SU-DHL-6 (cell line): ENCODE data around the gene SERPINB6.

Experiments
- H2AFZ ChIP-seq: fragments of 200-600 bp; sonication (generic); 2 replicates; pipeline ENCODE4 v1.6.1; 2014; ENCODE audit warnings: low read depth, mild to moderate bottlenecking, moderate library complexity, mixed read lengths, antibody characterized with exemption, low read length; ENCODE audit not compliant: severe bottlenecking
- H3F3A ChIP-seq: fragments of 200-600 bp; shearing (Covaris generic); 2 replicates; pipeline ENCODE4 v1.6.0; 2016; ENCODE audit warnings: antibody characterized with exemption, mild to moderate bottlenecking; ENCODE audit not compliant: insufficient read depth
- H3K27ac ChIP-seq: fragments of 200-600 bp; sonication (generic); 2 replicates; pipeline ENCODE4 v1.5.1; 2016; ENCODE audit warnings: low read depth, mild to moderate bottlenecking, low read length, moderate library complexity, mixed read lengths
- H3K27me3 ChIP-seq: fragments of 200-600 bp; sonication (generic), shearing (Covaris generic); 2 replicates; pipeline ENCODE4 v1.6.0; 2014; ENCODE audit warnings: mild to moderate bottlenecking, low read length
- H3K36me3 ChIP-seq: fragments of 200-600 bp; sonication (generic); 2 replicates; pipeline ENCODE4 v1.6.1; 2014; ENCODE audit warnings: mild to moderate bottlenecking, low read length, mixed read lengths
- H3K4me2 ChIP-seq: fragments of 300-600, 200-600 bp; shearing (Covaris generic), sonication (generic); 2 replicates; pipeline ENCODE4 v1.6.0; 2014; ENCODE audit warnings: low read length, low read depth, mild to moderate bottlenecking; ENCODE audit not compliant: poor library complexity, severe bottlenecking
- H3K4me3 ChIP-seq: fragments of 200-600 bp; sonication (generic); 2 replicates; pipeline ENCODE4 v1.5.1; 2014; ENCODE audit warnings: antibody characterized with exemption, low read length, mild to moderate bottlenecking, mixed read lengths; ENCODE audit not compliant: insufficient read depth, poor library complexity, severe bottlenecking
- H3K79me2 ChIP-seq: fragments of 200-600 bp; sonication (generic); 2 replicates; pipeline ENCODE4 v1.6.1; 2014; ENCODE audit warnings: mild to moderate bottlenecking, low read length, moderate library complexity; ENCODE audit not compliant: insufficient read depth
- H3K9ac ChIP-seq: fragments of 200-600 bp; sonication (generic); 2 replicates; pipeline ENCODE4 v1.7.0; 2014; ENCODE audit warnings: mild to moderate bottlenecking, low read length
- H3K9me2 ChIP-seq: fragments of 200-600 bp; sonication (generic); replicated peaks from 2 replicates; pipeline ENCODE4 v1.6.1; 2014; ENCODE audit warnings: low read length; ENCODE audit not compliant: insufficient read depth
- H3K9me3 ChIP-seq: fragments of 200-600 bp; sonication (generic); 2 replicates; pipeline ENCODE4 v1.6.1; 2014; ENCODE audit warnings: low read length, mixed read lengths; ENCODE audit not compliant: insufficient read depth
- H4K20me1 ChIP-seq: fragments of 200-600 bp; sonication (generic); 2 replicates; pipeline ENCODE4 v1.6.1; 2014; ENCODE audit warnings: low read depth, mild to moderate bottlenecking, antibody characterized with exemption, low read length, moderate library complexity, mixed read lengths
- CTCF ChIP-seq: fragments of 200-600 bp; sonication (generic); IDR thresholded peaks from one replicate; pipeline ENCODE4 v1.5.1; 2017; ENCODE audit warnings: antibody characterized with exemption, mild to moderate bottlenecking, low read length, moderate library complexity; ENCODE audit not compliant: insufficient read depth, poor library complexity, severe bottlenecking
- EZH2phosphoT487 ChIP-seq: fragments of 200-600 bp; sonication (generic), shearing (Covaris generic); conservative IDR thresholded peaks from 2 replicates; pipeline ENCODE4 v1.6.1; 2018; ENCODE audit warnings: mild to moderate bottlenecking, antibody characterized with exemption, low read length, moderate library complexity, mixed read lengths

SERPINB6 gene

GRCh38 chr6:2992330-2992979 lies 21.1 kb upstream of the SERPINB6 start:
- H3K9ac ChIP-seq = no peak overlapping the region
- no peaks in the 10 kb centered on the region for H3K27me3 ChIP-seq
- H3K9me3 ChIP-seq = no peaks in the 10 kb centered on the region
- peaks cover 10% of the 10 kb centered on the region for H3F3A ChIP-seq
- no peak for TF ChIP-seq CTCF
- TF ChIP-seq EZH2phosphoT487 = no peak
- no peaks in the 10 kb centered on the region for H3K36me3 ChIP-seq
- H3K79me2 ChIP-seq = no peaks in the 10 kb centered on the region
- H4K20me1 ChIP-seq = no peaks in the 10 kb centered on the region
- no peak overlapping the region for H3K27ac ChIP-seq
- H3K4me3 ChIP-seq = no peak overlapping the region
- no peaks in the 10 kb centered on the region for H3K9me2 ChIP-seq
- H2AFZ ChIP-seq = no peak overlapping the region
- no peak overlapping the region for H3K4me2 ChIP-seq

- Histone ChIP-seq H3F3A (peaks cover 10% of the 10 kb centered on the region), H3K9me2 (no peaks in the 10 kb centered on the region), H3K9me3 (no peaks in the 10 kb centered on the region), H3K36me3 (no peaks in the 10 kb centered on the region), H3K79me2 (no peaks in the 10 kb centered on the region), H4K20me1 (no peaks in the 10 kb centered on the region), H3K27ac (no peak overlapping the region), H3K4me2 (no peak overlapping the region), H3K27me3 (no peaks in the 10 kb centered on the region), H3K4me3 (no peak overlapping the region), H2AFZ (peak overlapping the region; percentile 93), H3K9ac (no peak overlapping the region)
- TF ChIP-seq EZH2phosphoT487 = no peak
- no peak for TF ChIP-seq CTCF
Observed at GRCh38 chr6:2990932-2991506, 19.7 kb upstream of the SERPINB6 start.

- H3K4me3 ChIP-seq = peak overlapping the region; percentile 63
- no peaks in the 10 kb centered on the region for H4K20me1 ChIP-seq
- peak overlapping the region; percentile 84 for H3K27ac ChIP-seq
- H3K4me2 ChIP-seq = peak overlapping the region; percentile 79
- H3K9me3 ChIP-seq = no peaks in the 10 kb centered on the region
- H3K79me2 ChIP-seq = no peaks in the 10 kb centered on the region
- H3K27me3 ChIP-seq = no peaks in the 10 kb centered on the region
- peak overlapping the region; percentile 93 for H2AFZ ChIP-seq
- H3K36me3 ChIP-seq = no peaks in the 10 kb centered on the region
- peak overlapping the region; percentile 67 for H3K9ac ChIP-seq
- TF ChIP-seq CTCF (no peak), EZH2phosphoT487 (no peak)
- H3K9me2 ChIP-seq = no peaks in the 10 kb centered on the region
- peaks cover 10% of the 10 kb centered on the region for H3F3A ChIP-seq
Observed at GRCh38 chr6:2990248-2990931, 19.0 kb upstream of the SERPINB6 start.
